Measurements from ENCODE around the gene SLC45A3. TPM values are rescaled to one million over a fixed set of nuclear protein-coding genes. Genes with fewer than 3 reads are reported as not detected.

Gene SLC45A3
- total RNA-seq, 4 donors from 2014 or later = 0.76 to 1.2 (median 1.0) TPM; not detected in 1

GRCh38 chr1:205703072-205703471, 22.8 kb upstream of the SLC45A3 start:
- Histone ChIP-seq H3K4me3 (no peak overlapping the region), H3K9me3 (no peaks in the 10 kb centered on the region), H3K36me3 (peaks cover 0 to 10% of the 10 kb centered on the region in 2 donors), H3K27me3 (no peaks in the 10 kb centered on the region), H3K27ac (no peak overlapping the region), H3K4me1 (no peaks in the 10 kb centered on the region)
- intact Hi-C loops (cut with DNase I; ENCODE audit: low total_unique reads) (no loop called here), in situ Hi-C loops (cut with MboI; ENCODE audit: low sequenced_read_pairs in 4 of 4) (no loop called here)
- DNase-seq = no peak
- TF ChIP-seq, protein P1, sequence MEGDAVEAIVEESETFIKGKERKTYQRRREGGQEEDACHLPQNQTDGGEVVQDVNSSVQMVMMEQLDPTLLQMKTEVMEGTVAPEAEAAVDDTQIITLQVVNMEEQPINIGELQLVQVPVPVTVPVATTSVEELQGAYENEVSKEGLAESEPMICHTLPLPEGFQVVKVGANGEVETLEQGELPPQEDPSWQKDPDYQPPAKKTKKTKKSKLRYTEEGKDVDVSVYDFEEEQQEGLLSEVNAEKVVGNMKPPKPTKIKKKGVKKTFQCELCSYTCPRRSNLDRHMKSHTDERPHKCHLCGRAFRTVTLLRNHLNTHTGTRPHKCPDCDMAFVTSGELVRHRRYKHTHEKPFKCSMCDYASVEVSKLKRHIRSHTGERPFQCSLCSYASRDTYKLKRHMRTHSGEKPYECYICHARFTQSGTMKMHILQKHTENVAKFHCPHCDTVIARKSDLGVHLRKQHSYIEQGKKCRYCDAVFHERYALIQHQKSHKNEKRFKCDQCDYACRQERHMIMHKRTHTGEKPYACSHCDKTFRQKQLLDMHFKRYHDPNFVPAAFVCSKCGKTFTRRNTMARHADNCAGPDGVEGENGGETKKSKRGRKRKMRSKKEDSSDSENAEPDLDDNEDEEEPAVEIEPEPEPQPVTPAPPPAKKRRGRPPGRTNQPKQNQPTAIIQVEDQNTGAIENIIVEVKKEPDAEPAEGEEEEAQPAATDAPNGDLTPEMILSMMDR (IDR thresholded peaks at IDR 0.05 in 4 of 5, conservative IDR thresholded peaks at IDR 0.05 in 1 of 5) = no peak
- TF ChIP-seq POLR2A (IDR thresholded peaks at IDR 0.05) = no peak
- no peak for ATAC-seq

- intact Hi-C loops (cut with DNase I; ENCODE audit: low total_unique reads) (no loop called here), in situ Hi-C loops (cut with MboI; ENCODE audit: low sequenced_read_pairs in 4 of 4) (no loop called here)
- DNase-seq (no peak), ATAC-seq (no peak)
- no peak overlapping the region for H3K27ac ChIP-seq
- TF ChIP-seq POLR2A (IDR thresholded peaks at IDR 0.05) = no peak
- TF ChIP-seq, protein P1 (IDR thresholded peaks at IDR 0.05 in 4 of 5, conservative IDR thresholded peaks at IDR 0.05 in 1 of 5) = no peak
- no peaks in the 10 kb centered on the region for H3K9me3 ChIP-seq
- peaks cover 0 to 10% of the 10 kb centered on the region in 2 donors for H3K36me3 ChIP-seq
- H3K4me3 ChIP-seq = no peak overlapping the region
- H3K4me1 ChIP-seq = no peaks in the 10 kb centered on the region
- H3K27me3 ChIP-seq = no peaks in the 10 kb centered on the region
Measured at GRCh38 chr1:205701891-205702290, 21.6 kb upstream of the SLC45A3 start.

GRCh38 chr1:205701420-205701819, 21.1 kb upstream of the SLC45A3 start:
- no peak for TF ChIP-seq POLR2A (IDR thresholded peaks at IDR 0.05)
- TF ChIP-seq, protein P1 (IDR thresholded peaks at IDR 0.05 in 4 of 5, conservative IDR thresholded peaks at IDR 0.05 in 1 of 5) = no peak
- H3K27me3 ChIP-seq = no peaks in the 10 kb centered on the region
- ATAC-seq = no peak
- H3K9me3 ChIP-seq = no peaks in the 10 kb centered on the region
- in situ Hi-C loops (cut with MboI; ENCODE audit: low sequenced_read_pairs in 4 of 4) (no loop called here), intact Hi-C loops (cut with DNase I; ENCODE audit: low total_unique reads) (no loop called here)
- no peak overlapping the region for H3K4me3 ChIP-seq
- no peak for DNase-seq
- H3K4me1 ChIP-seq = no peaks in the 10 kb centered on the region
- no peak overlapping the region for H3K27ac ChIP-seq
- H3K36me3 ChIP-seq = peaks cover 0 to 10% of the 10 kb centered on the region in 2 donors

DNA sequence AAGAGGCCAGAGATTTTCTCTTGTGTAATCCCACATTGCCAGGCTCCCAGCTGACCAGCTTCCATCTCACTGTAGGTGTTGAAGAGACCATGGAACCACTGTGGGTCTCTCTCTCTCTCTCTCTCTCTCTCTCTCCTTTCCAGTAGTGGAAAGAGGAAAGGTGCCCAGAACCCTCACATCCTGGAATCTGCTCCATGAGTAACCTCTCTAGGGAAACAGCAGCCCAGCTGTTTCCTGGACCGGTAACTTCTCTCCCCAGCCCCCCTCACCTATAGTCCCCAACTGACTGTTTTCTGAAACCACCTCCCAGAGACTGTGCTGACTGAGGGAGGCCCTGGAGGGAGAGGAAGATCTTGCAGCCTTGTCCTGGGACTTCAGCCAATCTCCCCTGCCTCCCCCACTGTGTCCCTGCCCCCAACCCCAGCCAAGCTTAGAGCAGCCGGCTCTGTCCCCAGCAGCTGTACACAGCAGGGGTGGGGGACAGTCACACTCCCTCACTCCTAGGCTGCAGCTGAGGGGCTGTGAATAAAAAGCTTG, 20.6 kb upstream of the SLC45A3 start:
- Histone ChIP-seq H3K4me1 (no peaks in the 10 kb centered on the region), H3K4me3 (no peak overlapping the region), H3K27ac (no peak overlapping the region), H3K27me3 (no peaks in the 10 kb centered on the region), H3K36me3 (peaks cover 0 to 10% of the 10 kb centered on the region in 2 donors), H3K9me3 (no peaks in the 10 kb centered on the region)
- intact Hi-C loops (cut with DNase I; ENCODE audit: low total_unique reads) = no loop called here
- TF ChIP-seq, protein P1 (IDR thresholded peaks at IDR 0.05 in 4 of 5, conservative IDR thresholded peaks at IDR 0.05 in 1 of 5) = no peak
- TF ChIP-seq POLR2A (IDR thresholded peaks at IDR 0.05) = no peak
- in situ Hi-C loops (cut with MboI; ENCODE audit: low sequenced_read_pairs in 4 of 4) = no loop called here
- DNase-seq (no peak), ATAC-seq (no peak)

- Histone ChIP-seq H3K36me3 (peaks cover 0 to 10% of the 10 kb centered on the region in 2 donors), H3K27ac (no peak overlapping the region), H3K4me3 (no peak overlapping the region), H3K27me3 (no peaks in the 10 kb centered on the region), H3K4me1 (no peaks in the 10 kb centered on the region), H3K9me3 (no peaks in the 10 kb centered on the region)
- no peak for DNase-seq
- TF ChIP-seq POLR2A (IDR thresholded peaks at IDR 0.05) = no peak
- TF ChIP-seq, protein P1 (IDR thresholded peaks at IDR 0.05 in 4 of 5, conservative IDR thresholded peaks at IDR 0.05 in 1 of 5) = no peak
- in situ Hi-C loops (cut with MboI; ENCODE audit: low sequenced_read_pairs in 4 of 4) = no loop called here
- intact Hi-C loops (cut with DNase I; ENCODE audit: low total_unique reads) = no loop called here
- ATAC-seq = no peak
Measured at GRCh38 chr1:205699416-205699815, 19.1 kb upstream of the SLC45A3 start.
